ENCODE measurements around the gene ARL6IP5.

The ARL6IP5 gene

GRCh38 chr3:69144631-69145245 is 60.0 kb downstream of the ARL6IP5 start:
- TF ChIP-seq FOXM1 (IDR thresholded peaks at IDR 0.05; ENCODE audit: borderline replicate concordance), result no peak
- TF ChIP-seq SUZ12 (IDR thresholded peaks at IDR 0.05), result no peak
- TF ChIP-seq HDGF (IDR thresholded peaks at IDR 0.05; ENCODE audit: borderline replicate concordance), result no peak
- TF ChIP-seq FOXK2 (IDR thresholded peaks at IDR 0.05), result no peak
- no peak for TF ChIP-seq SP1 (IDR thresholded peaks at IDR 0.05)
- no peak for TF ChIP-seq ZNF384 (IDR thresholded peaks at IDR 0.05)
- POLR2A ChIA-PET, result no interaction called here
- DNase-seq (ENCODE audit: extremely low spot score), result no peak
- CTCF ChIA-PET, result interaction anchor here (0.6 kb wide), 1 partner anchor 156 kb away, joined by 3 read pairs; no protein-coding TSS in a partner anchor

GRCh38 chr3:69145688-69146087 is 61.0 kb downstream of the ARL6IP5 start:
- POLR2A ChIA-PET, result no interaction called here
- CTCF ChIA-PET, result interaction anchor here (0.6 kb wide), 1 partner anchor 155 kb away, joined by 3 read pairs; no protein-coding TSS in a partner anchor
- no peak for TF ChIP-seq NFRKB (IDR thresholded peaks at IDR 0.05)
- TF ChIP-seq ELF4 (IDR thresholded peaks at IDR 0.05), result no peak
- no peak for TF ChIP-seq FOXA1 (IDR thresholded peaks at IDR 0.05)
- no peak for TF ChIP-seq L3MBTL2 (conservative IDR thresholded peaks at IDR 0.05)
- no peak for TF ChIP-seq FOXK2 (IDR thresholded peaks at IDR 0.05)
- TF ChIP-seq HDGF (IDR thresholded peaks at IDR 0.05; ENCODE audit: borderline replicate concordance), result no peak
- TF ChIP-seq ZNF384 (IDR thresholded peaks at IDR 0.05), result no peak
- TF ChIP-seq BHLHE40 (IDR thresholded peaks at IDR 0.05; ENCODE audit: borderline replicate concordance), result no peak
- TF ChIP-seq TARDBP (IDR thresholded peaks at IDR 0.05), result no peak
- no peak for TF ChIP-seq SP1 (IDR thresholded peaks at IDR 0.05)
- no peak for TF ChIP-seq LEF1 (IDR thresholded peaks at IDR 0.05; ENCODE audit: borderline replicate concordance)
- no peak for DNase-seq (ENCODE audit: extremely low spot score)

GRCh38 chr3:69149586-69149985 is 64.8 kb downstream of the ARL6IP5 start:
- no peak for DNase-seq (ENCODE audit: extremely low spot score)
- CTCF ChIA-PET, result interaction anchor here (0.6 to 1.7 kb wide), 2 partner anchors 9 to 11 kb away, joined by 3 to 6 read pairs; no protein-coding TSS in a partner anchor
- TF ChIP-seq TARDBP (IDR thresholded peaks at IDR 0.05) (no peak), ARNT (IDR thresholded peaks at IDR 0.05) (no peak), SP1 (IDR thresholded peaks at IDR 0.05) (no peak), L3MBTL2 (conservative IDR thresholded peaks at IDR 0.05) (no peak), FOXK2 (IDR thresholded peaks at IDR 0.05) (no peak)
- POLR2A ChIA-PET, result no interaction called here
